ENCODE measurements around the gene WIPF2. TPM values are rescaled to one million over a fixed set of nuclear protein-coding genes. Genes with fewer than 3 reads are reported as not detected.
A peak's percentile ranks its signal among the peaks of the same experiment; 100 is the strongest.
"Not testable (repeated sequence)": the region's sequence is repeated elsewhere in the genome, so short reads cannot be mapped to it uniquely, and the experiment has no call there.

WIPF2 gene
- total RNA-seq, 1 experiment from 2014 or later = 9.1 TPM

DNA sequence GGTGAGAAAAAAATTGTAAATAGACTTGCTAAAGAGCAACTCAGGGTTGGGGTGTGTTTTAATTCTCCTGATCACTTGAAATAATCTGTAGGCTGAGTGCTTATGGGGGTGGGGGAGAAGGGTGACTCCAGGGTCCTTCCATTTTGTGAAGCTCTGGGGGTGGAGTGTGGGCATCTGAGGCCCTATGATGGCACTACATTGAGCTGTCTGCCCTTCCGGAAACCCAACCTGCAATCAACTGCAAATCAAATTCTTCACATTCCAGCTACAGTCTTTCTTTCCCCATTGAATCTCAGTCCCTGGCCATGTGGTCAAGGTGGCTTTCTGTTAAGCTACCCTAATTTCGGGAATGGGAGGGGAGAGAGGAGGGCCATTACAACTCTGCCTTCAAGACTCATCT, 62.6 kb downstream of the WIPF2 start:
- in situ Hi-C loops (cut with HindIII; ENCODE audit: low pct_unique_long_range_greater_than_20kb, low sequenced_read_pairs) = loop anchor here (25.0 kb wide), 1 partner anchor 94 kb away; the partner anchor contains the start of gene RAPGEFL1
- no peak for DNase-seq (ENCODE audit: low read depth)

DNA sequence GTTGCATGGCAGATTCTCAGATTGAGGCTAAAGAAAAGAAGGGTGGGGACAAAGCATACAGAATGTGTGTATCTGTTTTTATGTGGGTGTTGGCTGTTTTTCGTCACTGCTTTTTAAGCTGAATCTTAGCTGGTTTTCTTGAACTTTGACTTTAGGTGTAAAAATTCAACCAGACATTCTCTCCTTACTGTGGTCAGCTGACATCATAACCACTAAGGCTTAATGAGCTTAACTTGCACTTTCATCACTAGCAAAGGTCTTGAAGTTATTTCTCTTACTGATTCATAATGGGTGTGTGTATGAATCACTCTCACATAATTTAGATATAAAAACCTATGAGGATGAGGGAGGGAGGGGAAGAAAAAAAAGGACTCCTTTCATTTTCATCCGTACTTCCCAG, 64.6 kb downstream of the WIPF2 start:
- in situ Hi-C loops (cut with HindIII; ENCODE audit: low pct_unique_long_range_greater_than_20kb, low sequenced_read_pairs) = loop anchor here (25.0 kb wide), 1 partner anchor 96 kb away; the partner anchor contains the start of gene RAPGEFL1
- DNase-seq (ENCODE audit: low read depth) = peak; percentile 98

DNA sequence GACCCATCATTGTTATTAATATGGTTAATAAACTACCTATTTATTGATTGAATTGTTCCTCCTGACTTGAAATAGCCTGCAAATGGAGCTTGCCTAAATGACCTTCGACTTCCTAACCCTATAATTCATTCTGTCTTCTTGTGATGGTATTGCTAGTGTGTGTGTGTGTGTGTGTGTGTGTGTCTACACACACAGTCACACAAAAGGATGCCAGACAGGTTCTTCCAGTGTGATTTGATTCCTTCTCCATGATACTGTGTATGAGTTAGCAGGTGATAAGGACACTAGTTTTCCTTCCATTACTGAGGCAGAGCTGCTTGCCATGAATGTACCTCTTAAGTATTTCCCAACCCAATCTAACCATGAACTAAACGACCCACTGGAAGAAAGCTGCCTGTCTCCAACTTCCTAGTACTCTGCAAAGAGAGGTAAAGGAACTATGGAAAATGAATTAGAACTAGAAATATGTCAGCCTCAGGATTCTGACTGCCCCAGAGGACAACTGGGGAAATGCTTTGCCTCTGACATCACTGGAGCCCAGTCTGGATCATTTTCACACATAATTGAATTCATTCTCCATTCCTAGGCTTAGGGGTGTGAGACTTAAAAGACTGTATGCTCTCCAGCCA, 65.1 kb downstream of the WIPF2 start:
- DNase-seq (ENCODE audit: low read depth) = peak; percentile 80
- in situ Hi-C loops (cut with HindIII; ENCODE audit: low pct_unique_long_range_greater_than_20kb, low sequenced_read_pairs) = loop anchor here (25.0 kb wide), 1 partner anchor 97 kb away; the partner anchor contains the start of gene RAPGEFL1

- no peak for DNase-seq (ENCODE audit: low read depth)
- in situ Hi-C loops (cut with HindIII; ENCODE audit: low pct_unique_long_range_greater_than_20kb, low sequenced_read_pairs) = loop anchor here (25.0 kb wide), 1 partner anchor 99 kb away; the partner anchor contains the start of gene RAPGEFL1
These were observed 67.4 kb downstream of the WIPF2 start for GRCh38 chr17:40286473-40286872.

GRCh38 chr17:40287159-40287493, 68.0 kb downstream of the WIPF2 start:
- no peak for DNase-seq (ENCODE audit: low read depth)
- in situ Hi-C loops (cut with HindIII; ENCODE audit: low pct_unique_long_range_greater_than_20kb, low sequenced_read_pairs) = loop anchor here (25.0 kb wide), 1 partner anchor 100 kb away; the partner anchor contains the start of gene RAPGEFL1

GRCh38 chr17:40287494-40288369, 68.6 kb downstream of the WIPF2 start, which contains the start of gene CDC6:
TSS of gene CDC6 (plus strand) at chr17:40287879. CDS start at chr17:40289421, 1,542 bp downstream.
- in situ Hi-C loops (cut with HindIII; ENCODE audit: low pct_unique_long_range_greater_than_20kb, low sequenced_read_pairs) = loop anchor here (25.0 kb wide), 1 partner anchor 100 kb away; the partner anchor contains the start of gene RAPGEFL1
- peak; percentile 99 for DNase-seq (ENCODE audit: low read depth)

DNA sequence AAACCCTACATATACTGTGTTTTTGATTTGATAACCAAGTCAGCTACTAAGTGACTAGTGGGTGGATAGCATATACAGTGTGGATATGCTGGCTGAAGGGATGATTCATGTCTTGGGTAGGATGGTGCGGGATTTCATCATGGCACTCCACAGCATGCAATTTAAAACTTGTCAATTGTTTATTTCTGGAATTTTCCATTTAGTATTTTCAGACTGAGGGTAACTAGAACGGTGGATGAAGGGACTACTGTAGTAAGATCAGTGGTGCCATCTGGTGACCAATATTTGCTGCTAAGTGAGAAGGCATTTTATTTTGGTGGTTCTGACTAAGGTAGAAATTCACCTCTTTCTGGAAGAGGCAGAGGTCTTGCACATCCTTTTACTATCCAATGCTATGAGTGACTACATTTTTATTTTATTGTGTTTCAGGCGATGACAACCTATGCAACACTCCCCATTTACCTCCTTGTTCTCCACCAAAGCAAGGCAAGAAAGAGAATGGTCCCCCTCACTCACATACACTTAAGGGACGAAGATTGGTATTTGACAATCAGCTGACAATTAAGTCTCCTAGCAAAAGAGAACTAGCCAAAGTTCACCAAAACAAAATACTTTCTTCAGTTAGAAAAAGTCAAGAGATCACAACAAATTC, 71.7 kb downstream of the WIPF2 start:
- DNase-seq (ENCODE audit: low read depth) = peak; percentile 87
- in situ Hi-C loops (cut with HindIII; ENCODE audit: low pct_unique_long_range_greater_than_20kb, low sequenced_read_pairs) = loop anchor here (25.0 kb wide), 1 partner anchor 103 kb away; the partner anchor contains the start of gene RAPGEFL1

GRCh38 chr17:40291281-40291664, 72.2 kb downstream of the WIPF2 start:
- in situ Hi-C loops (cut with HindIII; ENCODE audit: low pct_unique_long_range_greater_than_20kb, low sequenced_read_pairs) = loop anchor here (25.0 kb wide), 1 partner anchor 104 kb away; the partner anchor contains the start of gene RAPGEFL1
- no peak for DNase-seq (ENCODE audit: low read depth)

- no peak for DNase-seq (ENCODE audit: low read depth)
- in situ Hi-C loops (cut with HindIII; ENCODE audit: low pct_unique_long_range_greater_than_20kb, low sequenced_read_pairs) = loop anchor here (25.0 kb wide), 1 partner anchor 106 kb away; the partner anchor contains the start of gene RAPGEFL1
These were observed 74.3 kb downstream of the WIPF2 start for GRCh38 chr17:40293363-40293762.

GRCh38 chr17:40295488-40296436, 76.7 kb downstream of the WIPF2 start:
- no peak for DNase-seq (ENCODE audit: low read depth)
- in situ Hi-C loops (cut with HindIII; ENCODE audit: low pct_unique_long_range_greater_than_20kb, low sequenced_read_pairs) = loop anchor here (25.0 kb wide), 1 partner anchor 108 kb away; the partner anchor contains the start of gene RAPGEFL1

GRCh38 chr17:40297511-40297910, 78.4 kb downstream of the WIPF2 start:
- in situ Hi-C loops (cut with HindIII; ENCODE audit: low pct_unique_long_range_greater_than_20kb, low sequenced_read_pairs) = loop anchor here (25.0 kb wide), 1 partner anchor 110 kb away; the partner anchor contains the start of gene RAPGEFL1
- no peak for DNase-seq (ENCODE audit: low read depth)

DNA sequence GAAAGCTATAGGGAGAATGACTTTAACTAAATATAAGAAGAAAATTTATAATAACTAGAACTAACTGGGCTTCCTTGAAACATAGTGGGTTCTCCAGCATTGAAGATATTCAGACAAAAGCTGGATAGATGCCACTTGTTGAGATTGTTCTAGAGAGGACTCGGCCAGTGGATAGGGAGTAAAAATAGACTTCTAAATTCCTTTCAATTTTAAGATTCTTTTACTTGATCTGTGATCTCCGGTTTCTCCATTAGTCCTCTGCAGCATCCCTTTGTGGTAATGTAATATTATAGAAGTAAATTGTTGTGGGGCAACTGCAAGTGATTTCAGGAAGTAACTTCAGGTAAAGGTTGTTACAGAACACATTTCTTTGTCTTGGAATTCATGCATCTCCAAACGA, 79.6 kb downstream of the WIPF2 start:
- in situ Hi-C loops (cut with HindIII; ENCODE audit: low pct_unique_long_range_greater_than_20kb, low sequenced_read_pairs) = loop anchor here (25.0 kb wide), 1 partner anchor 111 kb away; the partner anchor contains the start of gene RAPGEFL1
- DNase-seq (ENCODE audit: low read depth) = no peak

DNA sequence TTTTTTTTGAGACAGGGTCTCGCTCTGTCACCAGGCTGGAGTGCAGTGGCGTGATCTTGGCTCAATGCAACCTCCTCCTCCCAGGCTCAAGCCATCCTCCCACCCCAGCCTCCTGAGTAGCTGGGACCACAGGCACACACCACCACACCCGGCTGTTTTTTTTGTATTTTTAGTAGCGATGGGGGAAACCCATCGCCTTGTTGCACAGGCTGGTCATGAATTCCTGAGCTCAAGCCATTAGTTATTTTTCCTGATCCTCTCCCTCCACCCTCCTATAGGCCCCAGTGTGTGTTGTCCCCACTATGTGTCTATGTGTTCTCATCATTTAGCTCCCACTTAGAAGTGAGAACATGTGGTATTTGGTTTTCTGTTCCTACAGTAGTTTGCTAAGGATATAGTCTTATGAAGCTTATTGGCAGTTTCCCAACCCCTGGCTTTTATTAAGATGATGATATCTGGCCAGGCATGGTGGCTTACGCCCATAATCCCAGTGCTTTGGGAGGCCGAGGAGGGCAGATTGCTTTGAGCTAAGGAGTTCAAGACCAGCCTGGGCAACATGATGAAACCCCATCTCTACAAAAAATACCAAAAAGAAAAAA, 80.2 kb downstream of the WIPF2 start:
- not testable (repeated sequence) for DNase-seq (ENCODE audit: low read depth)
- in situ Hi-C loops (cut with HindIII; ENCODE audit: low pct_unique_long_range_greater_than_20kb, low sequenced_read_pairs) = loop anchor here (25.0 kb wide), 1 partner anchor 112 kb away; the partner anchor contains the start of gene RAPGEFL1

DNA sequence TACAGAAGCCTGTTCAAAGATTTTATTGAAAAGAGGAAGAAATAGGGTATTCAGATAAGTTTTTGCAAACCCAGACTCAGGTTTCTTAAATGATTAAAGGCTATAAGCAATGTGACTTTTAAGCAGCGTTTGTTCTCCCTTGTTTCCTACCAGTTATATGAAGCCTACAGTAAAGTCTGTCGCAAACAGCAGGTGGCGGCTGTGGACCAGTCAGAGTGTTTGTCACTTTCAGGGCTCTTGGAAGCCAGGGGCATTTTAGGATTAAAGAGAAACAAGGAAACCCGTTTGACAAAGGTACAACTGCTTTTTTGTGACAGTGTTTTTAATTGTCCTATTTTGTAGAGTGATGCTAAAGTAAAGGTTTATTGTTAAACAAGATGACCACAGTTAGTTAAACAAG, 82.2 kb downstream of the WIPF2 start:
- in situ Hi-C loops (cut with HindIII; ENCODE audit: low pct_unique_long_range_greater_than_20kb, low sequenced_read_pairs) = no loop called here
- no peak for DNase-seq (ENCODE audit: low read depth)

DNA sequence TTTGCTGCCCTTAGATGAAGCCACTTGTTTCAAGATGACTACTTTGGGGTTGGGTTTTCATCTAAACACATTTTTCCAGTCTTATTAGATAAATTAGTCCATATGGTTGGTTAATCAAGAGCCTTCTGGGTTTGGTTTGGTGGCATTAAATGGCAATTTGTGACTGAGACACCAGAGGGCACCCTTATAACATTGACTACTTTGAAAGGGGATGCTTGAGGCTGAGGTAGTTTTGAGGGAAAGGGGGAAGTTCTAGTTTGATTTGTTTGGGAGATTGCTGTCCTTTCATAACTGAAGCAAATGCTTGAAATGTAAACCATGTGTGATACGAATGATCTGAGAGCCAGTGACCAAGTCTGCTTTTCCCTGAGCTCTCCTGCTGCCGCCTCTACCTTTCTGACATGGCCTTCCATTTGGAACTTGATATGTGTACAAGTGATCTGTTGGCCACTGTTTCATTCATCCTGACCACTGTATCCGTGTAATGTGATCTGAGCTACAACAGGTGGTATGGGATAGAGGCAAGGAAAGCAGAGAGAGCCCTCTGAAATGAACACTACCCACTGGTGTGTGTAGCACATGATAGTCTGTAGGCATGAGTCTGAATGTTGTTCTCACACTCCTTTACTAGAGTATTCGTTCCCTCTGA, 84.0 kb downstream of the WIPF2 start:
- peak; percentile 59 for DNase-seq (ENCODE audit: low read depth)

More for the DNA sequence above, 84.0 kb downstream of the WIPF2 start:
- in situ Hi-C loops (cut with HindIII; ENCODE audit: low pct_unique_long_range_greater_than_20kb, low sequenced_read_pairs) = no loop called here

Measured in Caki2 (cell line).